GM23338 (cell line): ENCODE data around the gene TTYH1. TPM values are rescaled to one million over a fixed set of nuclear protein-coding genes. Genes with fewer than 3 reads are reported as not detected.

Source experiments
- ATAC-seq: fragments of 200-7000 bp; cut with Tn5 transposase; 3 replicates; pipeline ENCODE4 v1.9.1; 2020
- DNase-seq: peaks from one replicate; pipeline ENCODE4 v3.0.0-alpha.2; 2015; ENCODE audit warnings: low spot score
- H2AFZ ChIP-seq: fragments of 200-600 bp; sonication (generic); 2 replicates; pipeline ENCODE4 v1.8.0; 2016; ENCODE audit warnings: antibody characterized with exemption, mild to moderate bottlenecking, moderate library complexity
- H3F3A ChIP-seq: fragments of 200-600 bp; sonication (generic); replicated peaks from 2 replicates; pipeline ENCODE4 v1.8.0; 2017; ENCODE audit warnings: antibody characterized with exemption, mixed run types, low read depth
- H3K27ac ChIP-seq: fragments of 200-600 bp; sonication (generic); 2 replicates; pipeline ENCODE4 v1.6.1; 2016; ENCODE audit warnings: low read depth
- H3K27me3 ChIP-seq: fragments of 200-600 bp; sonication (generic); 2 replicates; pipeline ENCODE4 v1.8.0; 2016; ENCODE audit warnings: mild to moderate bottlenecking, mixed run types, moderate library complexity; ENCODE audit not compliant: insufficient read depth
- H3K36me3 ChIP-seq: fragments of 200-600 bp; sonication (generic); 2 replicates; pipeline ENCODE4 v1.8.0; 2016; ENCODE audit warnings: mild to moderate bottlenecking; ENCODE audit not compliant: insufficient read depth
- H3K4me1 ChIP-seq: fragments of 200-600 bp; sonication (generic); 2 replicates; pipeline ENCODE4 v1.8.0; 2016; ENCODE audit warnings: mild to moderate bottlenecking, moderate library complexity; ENCODE audit not compliant: insufficient read depth
- H3K4me2 ChIP-seq: fragments of 200-600 bp; sonication (generic); 2 replicates; pipeline ENCODE4 v1.7.1; 2017; ENCODE audit warnings: mixed run types
- H3K4me3 ChIP-seq: fragments of 200-600 bp; sonication (generic); 2 replicates; pipeline ENCODE4 v1.6.1; 2016; ENCODE audit warnings: mixed run types
- H3K79me2 ChIP-seq: fragments of 200-600 bp; sonication (generic); replicated peaks from 2 replicates; pipeline ENCODE4 v1.8.0; 2017; ENCODE audit warnings: mild to moderate bottlenecking; ENCODE audit not compliant: insufficient read depth
- H3K9me2 ChIP-seq: fragments of 200-600 bp; sonication (generic); 2 replicates; pipeline ENCODE4 v1.8.0; 2017; ENCODE audit not compliant: insufficient read depth
- H4K20me1 ChIP-seq: fragments of 200-600 bp; sonication (generic); replicated peaks from 2 replicates; pipeline ENCODE4 v1.8.0; 2017; ENCODE audit warnings: mild to moderate bottlenecking; ENCODE audit not compliant: insufficient read depth
- H3K27ac Mint-ChIP-seq: 2 replicates; pipeline ENCODE4 v1.8.0; 2020; ENCODE audit warnings: inconsistent platforms, mild to moderate bottlenecking, moderate library complexity, mixed read lengths
- H3K27me3 Mint-ChIP-seq: 3 replicates; pipeline ENCODE4 v1.8.0; 2022; ENCODE audit warnings: low read depth, mild to moderate bottlenecking, moderate library complexity, mixed read lengths, inconsistent platforms; ENCODE audit not compliant: insufficient read depth, poor library complexity
- H3K36me3 Mint-ChIP-seq: 3 replicates; pipeline ENCODE4 v1.8.0; 2021; ENCODE audit warnings: low read depth, mild to moderate bottlenecking, inconsistent platforms, moderate library complexity, mixed read lengths
- H3K4me1 Mint-ChIP-seq: 3 replicates; pipeline ENCODE4 v1.8.0; 2020; ENCODE audit warnings: mild to moderate bottlenecking, inconsistent platforms, mixed read lengths
- H3K4me3 Mint-ChIP-seq: 3 replicates; pipeline ENCODE4 v1.8.0; 2021; ENCODE audit warnings: moderate library complexity, mild to moderate bottlenecking, inconsistent platforms, mixed read lengths
- H3K9me3 Mint-ChIP-seq: 3 replicates; pipeline ENCODE4 v1.8.0; 2020; ENCODE audit warnings: moderate library complexity, mild to moderate bottlenecking, inconsistent platforms, mixed read lengths
- CREB1 ChIP-seq: fragments of 250-450 bp; sonication (Bioruptor Pico); IDR thresholded peaks from 2 replicates; pipeline ENCODE4 v1.5.0; 2020; ENCODE audit warnings: low read depth, mild to moderate bottlenecking, moderate library complexity
- CTCF ChIP-seq, 2 experiments: fragments of 200-600 bp in 1 of 2; sonication (generic) in 1 of 2; conservative IDR thresholded peaks; 2 replicates each; pipeline versions ENCODE4 v1.5.1 to v1.6.1; 2016 to 2017; ENCODE audit warnings: antibody characterized with exemption in 2 of 2, low read depth in 2 of 2, mild to moderate bottlenecking in 2 of 2, moderate library complexity in 1 of 2
- EZH2 ChIP-seq: fragments of 200-600 bp; sonication (generic); IDR thresholded peaks from one replicate; pipeline ENCODE4 v1.8.0; 2017; ENCODE audit warnings: antibody characterized with exemption, mild to moderate bottlenecking, low read depth; ENCODE audit not compliant: unreplicated experiment
- JUNB ChIP-seq: IDR thresholded peaks from one replicate; pipeline ENCODE4 v1.6.1; 2016; ENCODE audit warnings: antibody characterized with exemption; ENCODE audit not compliant: unreplicated experiment
- NANOG ChIP-seq: IDR thresholded peaks from 2 replicates; pipeline ENCODE4 v1.6.1; 2016; ENCODE audit warnings: antibody characterized with exemption, borderline replicate concordance
- POLR2AphosphoS5 ChIP-seq: IDR thresholded peaks from 2 replicates; pipeline ENCODE4 v1.6.1; 2016; ENCODE audit warnings: antibody characterized with exemption, low read depth
- ZNF462 ChIP-seq: fragments of 250-450 bp; sonication (Bioruptor Pico); IDR thresholded peaks from 2 replicates; pipeline ENCODE4 v1.5.0; 2020; ENCODE audit warnings: mild to moderate bottlenecking, moderate library complexity
- polyA plus RNA-seq: library from polyadenylated mRNA; unstranded; fragments of >200 nt; fragmentation: Nextera tagmentation; extraction: Ambion mirVana; gene quantifications from 2 replicates; pipeline ENCODE4 v1.2.1, GENCODE V29; 2016
- total RNA-seq: library from RNA; depleted of rRNA; stranded (reverse); fragments of >200 nt; shearing (Covaris generic); gene quantifications from 2 replicates; pipeline ENCODE4 v1.2.3, GENCODE V29; 2014

TTYH1 gene
- total and polyA plus RNA-seq, 2 experiments from 2014 or later: 18.2 to 40.8 TPM

GRCh38 chr19:54429176-54429495 lies 13.9 kb downstream of the TTYH1 start:
- Histone ChIP-seq H3K4me3 (no peak overlapping the region), H3K9me2 (no peaks in the 10 kb centered on the region), H3F3A (no peaks in the 10 kb centered on the region), H3K36me3 (no peaks in the 10 kb centered on the region), H3K4me1 (no peaks in the 10 kb centered on the region; the same call in 1 of the 2 replicates), H3K4me2 (no peak overlapping the region), H3K27me3 (0 out of 2 replicates have a peak, but pooled peaks cover 3% of the 10 kb centered on the region), H3K79me2 (no peaks in the 10 kb centered on the region), H3K27ac (no peak overlapping the region), H2AFZ (no peak overlapping the region), H4K20me1 (no peaks in the 10 kb centered on the region)
- Mint-ChIP-seq H3K9me3 (no peaks in the 10 kb centered on the region), H3K4me1 (peaks cover 17% of the 10 kb centered on the region), H3K27ac (peak overlapping the region; percentile 46; the same call in 1 of the 2 replicates), H3K27me3 (peaks cover 29% of the 10 kb centered on the region), H3K36me3 (peaks cover 36% of the 10 kb centered on the region), H3K4me3 (no peak overlapping the region)
- no peak for DNase-seq
- ATAC-seq: no peak
- no peak for TF ChIP-seq CREB1 (CRISPR knock-in tag)
- no peak for TF ChIP-seq EZH2
- no peak for TF ChIP-seq POLR2AphosphoS5
- TF ChIP-seq CTCF (conservative IDR thresholded peaks at IDR 0.05; ENCODE audit: low read depth in 2 of 2): no peak
- TF ChIP-seq NANOG: no peak
- no peak for TF ChIP-seq JUNB
- no peak for TF ChIP-seq ZNF462 (CRISPR knock-in tag)
